ENCODE measurements around the gene RELL2. TPM values are rescaled to one million over a fixed set of nuclear protein-coding genes. Genes with fewer than 3 reads are reported as not detected.
A peak's percentile ranks its signal among the peaks of the same experiment; 100 is the strongest.

RELL2 gene
- total RNA-seq, 1 experiment from 2014 or later: 9.8 TPM

GRCh38 chr5:141681695-141682641, 45.2 kb downstream of the RELL2 start, which contains the start of gene ARAP3:
ARAP3 (minus strand) TSS chr5:141682230; CDS start chr5:141680486, 1,744 bp downstream.
- Histone ChIP-seq H3K79me2 (ENCODE audit: insufficient read depth, low read length) (no peaks in the 10 kb centered on the region), H3K4ac (ENCODE audit: low read depth, low read length) (no peak within 1 kb of the TSS), H2BK20ac (ENCODE audit: low read depth, low read length, poor library complexity, severe bottlenecking) (no peak within 1 kb of the TSS), H2BK12ac (ENCODE audit: insufficient read length, low read depth, low read length) (no peak within 1 kb of the TSS), H2AK5ac (ENCODE audit: insufficient read length, low read length) (no peak within 1 kb of the TSS), H2AFZ (ENCODE audit: low read length) (no peak within 1 kb of the TSS), H2BK120ac (ENCODE audit: low read depth, low read length, poor library complexity, severe bottlenecking) (no peak within 1 kb of the TSS), H2BK15ac (ENCODE audit: low read depth, low read length) (no peak within 1 kb of the TSS), H3K4me1 (ENCODE audit: insufficient read depth, low read length) (no peaks in the 10 kb centered on the region), H3K23ac (ENCODE audit: insufficient read length, low read depth, low read length) (no peak within 1 kb of the TSS), H3K27me3 (ENCODE audit: insufficient read depth, low read length) (no peaks in the 10 kb centered on the region), H3T11ph (ENCODE audit: low read length) (no peak within 1 kb of the TSS), H2BK5ac (ENCODE audit: insufficient read length, low read length) (no peak within 1 kb of the TSS), H3K23me2 (ENCODE audit: insufficient read length, low read depth, low read length, poor library complexity, severe bottlenecking) (peaks cover 13% of the 10 kb centered on the region), H3K9ac (ENCODE audit: extremely low read depth, insufficient read length, low read length) (peak within 1 kb of the TSS; percentile 66), H3K14ac (ENCODE audit: insufficient read depth, low read length) (peak within 1 kb of the TSS; percentile 89), H4K5ac (ENCODE audit: insufficient read length, low read depth, low read length) (no peak within 1 kb of the TSS), H3K79me1 (ENCODE audit: insufficient read depth, low read depth, low read length, poor library complexity, severe bottlenecking) (no peaks in the 10 kb centered on the region), H3K27ac (ENCODE audit: insufficient read length, low read depth, low read length) (peak within 1 kb of the TSS; percentile 7), H3K9me3 (ENCODE audit: control insufficient read depth, low read depth, low read length) (no peaks in the 10 kb centered on the region), H4K91ac (ENCODE audit: insufficient read length, low read depth, low read length) (no peak within 1 kb of the TSS), H3K56ac (ENCODE audit: insufficient read length, low read depth, low read length) (no peak within 1 kb of the TSS), H3K18ac (ENCODE audit: insufficient read length, low read depth, low read length) (peak within 1 kb of the TSS; percentile 89), H4K20me1 (ENCODE audit: control insufficient read depth, insufficient read depth, insufficient read length) (no peaks in the 10 kb centered on the region), H3K4me2 (ENCODE audit: insufficient read depth, insufficient read length, low read length) (peak within 1 kb of the TSS; percentile 86), H4K8ac (replicated peaks; ENCODE audit: insufficient read length, low read depth, low read length) (no peak within 1 kb of the TSS)
- no peaks in the 10 kb centered on the region; the same call in 1 of the 2 replicates for H3K27me3 Mint-ChIP-seq (ENCODE audit: low read depth)
- no peak for TF ChIP-seq CTCF (conservative IDR thresholded peaks at IDR 0.05)
- peaks cover 20 to 22% (median 22%) of the 10 kb centered on the region in 3 experiments for H3K36me3 Mint-ChIP-seq (ENCODE audit: insufficient read depth in 1 of 3, low read depth in 3 of 3)
- H3K4me3 Mint-ChIP-seq: peak within 1 kb of the TSS; percentile 76 to 91
- peaks cover 41 to 43% of the 10 kb centered on the region in 2 experiments for H3K4me1 Mint-ChIP-seq
- no CpG with 5 or more reads among the region's 77 CpGs for WGBS (ENCODE audit: extremely low coverage, insufficient read length, low lambda C conversion rate)
- H3K27ac Mint-ChIP-seq: peak within 1 kb of the TSS; percentile 71 to 96 (median 95)
- DNase-seq: peak; percentile 83
- H3K9me3 Mint-ChIP-seq: peaks cover 0 to 4% of the 10 kb centered on the region in 2 experiments; a peak in 1 of 5 replicates
